NCI-H460 (cell line): ENCODE data around the gene PTPN3. TPM values are rescaled to one million over a fixed set of nuclear protein-coding genes. Genes with fewer than 3 reads are reported as not detected.

Experiments
- DNase-seq: peaks from one replicate; pipeline ENCODE4 v3.0.0-alpha.2; 2016; ENCODE audit warnings: low read depth; ENCODE audit errors: extremely low read depth
- total RNA-seq: library from RNA; depleted of rRNA; stranded (reverse); fragments of >200 nt; shearing (Covaris generic); gene quantifications from 2 replicates; pipeline ENCODE4 v1.2.3, GENCODE V29; 2014

PTPN3 gene
- total RNA-seq, 1 experiment from 2014 or later: 6.9 TPM

GRCh38 chr9:109477258-109478050 is 20.7 kb downstream of the PTPN3 start:
- DNase-seq: no peak

DNA sequence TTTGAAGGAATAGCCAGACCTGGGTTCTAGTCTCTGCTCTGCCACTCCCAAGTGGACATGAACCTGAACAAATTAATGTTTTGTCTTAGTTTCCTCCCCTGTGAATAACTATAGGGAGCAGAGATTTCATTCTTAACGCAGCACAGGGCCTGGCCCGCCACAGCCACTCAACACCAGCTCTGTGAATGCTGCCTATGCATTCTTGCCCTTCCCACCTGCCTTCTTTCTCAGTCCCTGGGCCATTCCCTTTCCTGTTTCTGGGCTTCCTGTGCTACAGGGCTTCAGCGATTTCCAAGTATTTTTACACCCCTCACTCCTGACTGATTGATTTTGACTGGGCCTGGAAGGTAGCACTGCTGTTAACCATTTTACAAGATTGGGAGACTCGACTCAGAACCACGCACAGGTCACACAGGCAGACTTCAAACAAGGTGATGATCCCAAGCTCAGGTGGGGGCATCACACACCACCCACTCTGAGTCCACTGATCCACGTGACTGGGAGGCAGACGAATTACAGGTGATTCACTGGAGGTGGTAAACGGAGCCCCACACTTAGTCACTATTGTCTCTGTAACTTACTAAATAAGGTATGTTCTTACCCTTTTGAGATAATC is 21.4 kb downstream of the PTPN3 start:
- no peak for DNase-seq

DNA sequence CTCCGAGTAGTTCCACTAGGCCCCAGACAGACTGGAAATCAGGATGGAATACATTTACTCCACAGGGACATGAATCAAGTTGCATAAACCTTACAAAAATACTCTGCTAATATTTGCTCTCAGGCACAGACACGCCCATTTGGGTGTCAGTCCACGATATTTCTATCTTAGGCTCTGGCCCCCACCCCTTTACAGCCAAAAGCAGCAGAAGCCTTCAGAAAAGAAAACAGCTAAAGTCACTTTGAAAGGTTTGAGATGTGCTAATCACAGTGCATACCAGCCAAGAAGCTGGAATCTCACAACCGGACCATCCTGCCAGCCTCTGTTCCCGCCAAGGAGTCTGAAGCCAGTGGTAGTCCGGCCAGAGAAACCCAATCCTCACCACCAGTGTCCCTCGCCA is 22.6 kb downstream of the PTPN3 start:
- no peak for DNase-seq

DNA sequence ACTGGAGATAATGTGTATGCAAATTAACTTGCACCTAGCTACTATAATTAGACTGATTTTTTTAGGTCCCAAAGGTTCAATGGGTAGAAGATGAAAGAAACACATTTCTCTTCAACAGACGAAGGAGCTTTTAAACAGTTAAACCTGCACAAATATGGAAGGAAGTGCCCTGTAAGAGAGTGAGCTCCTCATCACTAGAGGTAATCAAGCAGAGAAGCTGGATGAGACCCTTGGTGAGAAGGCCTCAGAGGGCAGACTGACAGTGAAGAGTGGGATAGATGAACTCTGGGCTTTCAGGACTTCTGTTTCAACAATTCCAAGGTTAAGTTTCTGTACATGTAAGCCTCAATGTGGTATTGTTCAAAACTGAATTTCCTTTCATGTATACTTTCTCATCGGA is 23.2 kb downstream of the PTPN3 start:
- DNase-seq: no peak

- DNase-seq: no peak
Measured at GRCh38 chr9:109474170-109474569, 23.9 kb downstream of the PTPN3 start.

- no peak for DNase-seq
Measured at GRCh38 chr9:109473329-109473728, 24.8 kb downstream of the PTPN3 start.

- DNase-seq: no peak
Measured at GRCh38 chr9:109471475-109472393, 26.4 kb downstream of the PTPN3 start.

- peak; percentile 78 for DNase-seq
Measured at GRCh38 chr9:109469646-109470358, 28.3 kb downstream of the PTPN3 start.

DNA sequence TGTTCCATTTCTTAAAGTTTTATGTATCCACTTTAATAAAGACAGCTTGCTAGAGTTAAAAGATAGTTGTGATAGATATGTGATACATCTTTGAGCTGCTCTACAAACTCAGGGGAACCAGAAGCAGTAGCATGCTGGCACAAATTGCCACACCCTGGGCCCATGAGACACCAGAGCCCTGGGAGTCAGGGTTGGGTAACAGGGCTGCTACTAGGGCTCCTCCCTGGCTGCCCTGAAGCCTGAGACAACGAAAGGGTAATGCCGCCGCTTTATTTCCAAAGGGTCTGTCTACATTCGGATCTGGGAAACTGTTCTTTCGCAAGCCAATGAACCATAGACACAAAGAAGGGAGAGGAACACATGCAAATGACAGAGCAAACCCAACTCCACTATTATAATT is 29.2 kb downstream of the PTPN3 start:
- DNase-seq: no peak

- no peak for DNase-seq
Measured at GRCh38 chr9:109467936-109468335, 30.2 kb downstream of the PTPN3 start.

- no peak for DNase-seq
Measured at GRCh38 chr9:109466623-109467590, 31.2 kb downstream of the PTPN3 start.

- no peak for DNase-seq
Measured at GRCh38 chr9:109463924-109464625, 34.0 kb downstream of the PTPN3 start.

GRCh38 chr9:109460576-109460975 is 37.5 kb downstream of the PTPN3 start:
- no peak for DNase-seq

GRCh38 chr9:109459423-109459822 is 38.7 kb downstream of the PTPN3 start:
- no peak for DNase-seq

DNA sequence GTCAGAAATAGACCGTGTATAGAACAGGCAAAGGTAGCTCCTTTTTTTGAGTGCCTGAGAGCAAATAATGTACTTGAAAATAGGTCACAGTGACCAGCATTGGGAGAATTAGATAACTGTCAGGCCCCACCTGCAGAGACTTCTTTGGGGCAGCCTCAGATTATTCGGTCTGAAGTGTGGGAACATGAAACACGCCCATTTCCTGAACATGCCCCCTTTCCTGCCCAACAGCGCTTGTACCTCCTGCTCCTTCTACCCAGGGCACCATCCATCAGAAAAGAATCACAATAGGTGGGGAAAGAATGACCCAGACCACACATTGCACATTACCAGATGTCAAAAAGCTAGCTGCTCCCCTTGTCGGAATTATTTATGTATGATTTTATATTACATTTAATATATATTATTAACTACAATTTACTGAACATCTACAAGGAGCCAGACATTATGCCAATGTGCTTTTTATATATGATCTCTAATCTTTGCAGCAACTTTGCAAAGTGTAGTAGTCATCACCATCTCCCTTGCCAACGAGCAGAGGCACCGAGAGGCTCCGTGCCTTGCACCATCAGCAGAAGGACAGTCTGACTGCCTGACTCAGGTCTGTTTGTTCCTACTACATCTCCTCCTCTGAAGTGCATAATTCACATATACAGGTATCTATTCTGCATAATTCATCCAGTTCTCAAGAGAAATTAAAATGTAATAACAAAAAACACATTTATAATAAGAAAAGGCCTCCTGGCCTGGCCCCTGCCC is 39.5 kb downstream of the PTPN3 start:
- no peak for DNase-seq

DNA sequence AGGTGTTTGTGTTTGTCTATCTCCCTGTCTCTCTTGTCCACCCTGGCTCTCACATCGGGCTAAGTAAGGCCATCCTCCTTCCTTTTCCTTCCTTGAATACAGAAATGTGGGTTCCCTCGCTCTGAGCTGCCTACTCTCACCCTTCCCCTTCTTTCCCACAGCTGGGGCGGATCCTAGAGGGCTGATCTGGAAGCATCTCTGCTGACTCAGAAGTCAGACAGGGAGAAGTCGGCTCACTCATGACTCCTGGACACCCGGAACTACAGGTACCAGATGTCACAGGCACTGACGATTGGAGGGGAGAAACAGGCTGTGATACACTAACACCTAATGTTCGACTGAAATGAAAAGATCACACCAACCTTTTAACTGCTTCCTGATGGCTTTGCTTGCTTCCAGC is 41.3 kb downstream of the PTPN3 start:
- DNase-seq: no peak

DNA sequence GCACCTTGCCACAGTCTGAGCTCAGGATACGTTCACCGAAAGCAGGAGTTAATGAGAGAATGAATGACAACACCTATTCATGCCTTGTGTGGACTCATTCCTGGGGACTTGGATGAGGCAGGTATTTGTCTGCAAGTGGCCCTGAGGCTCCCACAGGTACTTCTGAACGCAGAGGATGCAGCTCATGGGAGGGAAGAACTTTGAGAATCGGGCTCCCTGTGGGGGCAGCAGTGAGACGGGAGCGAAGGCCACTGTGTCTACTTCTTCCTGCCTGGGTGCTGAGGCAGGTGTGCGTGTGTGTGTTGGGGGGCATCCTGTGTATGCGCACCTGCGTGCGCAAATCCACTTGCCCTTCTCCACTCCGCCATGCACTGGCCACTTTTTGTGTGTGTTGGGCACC is 42.2 kb downstream of the PTPN3 start:
- DNase-seq: no peak

GRCh38 chr9:109455391-109455790 is 42.7 kb downstream of the PTPN3 start:
- no peak for DNase-seq
